OCI-LY7 (cell line): ENCODE results near the gene UBA1. TPM values are rescaled to one million over a fixed set of nuclear protein-coding genes. Genes with fewer than 3 reads are reported as not detected.

Experiments used
- BruUV-seq: library from RNA; stranded (reverse); fragments of 400-500 nt; replicated peaks from 2 replicates; lab custom pipeline; 2021; lab: Mats Ljungman, UMichigan
- CTCF ChIA-PET: fragments of 300-600 bp; sonication (Branson Sonifier 250); formaldehyde crosslinking; loops from one replicate; lab custom pipeline; 2022; ENCODE audit warnings: antibody characterized with exemption; ENCODE audit not compliant: unreplicated experiment; lab: Charles Lee
- POLR2A ChIA-PET: fragments of 300-600 bp; sonication (Branson Sonifier 250); formaldehyde crosslinking; loops from one replicate; lab custom pipeline; 2022; ENCODE audit warnings: antibody characterized with exemption; lab: Charles Lee
- DNase-seq: peaks from one replicate; pipeline ENCODE4 v3.0.0-alpha.2; 2015; ENCODE audit warnings: low spot score
- H2AFZ ChIP-seq: fragments of 200-600 bp; sonication (generic), shearing (Covaris generic); 2 replicates; pipeline ENCODE4 v1.6.1; 2014; ENCODE audit warnings: mild to moderate bottlenecking, antibody characterized with exemption, low read length, moderate library complexity
- H3K27ac ChIP-seq: fragments of 200-600 bp; sonication (generic); 2 replicates; pipeline ENCODE4 v1.5.1; 2014; ENCODE audit warnings: mixed run types, low read depth, mild to moderate bottlenecking, moderate library complexity, low read length, inconsistent platforms; ENCODE audit not compliant: poor library complexity, severe bottlenecking
- H3K36me3 ChIP-seq: fragments of 200-600 bp; sonication (generic); 2 replicates; pipeline ENCODE4 v1.6.1; 2014; ENCODE audit warnings: mild to moderate bottlenecking, antibody characterized with exemption, low read length, moderate library complexity, mixed read lengths; ENCODE audit not compliant: insufficient read depth
- H3K4me1 ChIP-seq: fragments of 200-600 bp; sonication (generic); 2 replicates; pipeline ENCODE4 v1.5.1; 2014; ENCODE audit warnings: mild to moderate bottlenecking, low read length; ENCODE audit not compliant: insufficient read depth, poor library complexity, severe bottlenecking
- H3K4me2 ChIP-seq: fragments of 200-600 bp; sonication (generic); 2 replicates; pipeline ENCODE4 v1.6.1; 2014; ENCODE audit warnings: mild to moderate bottlenecking, low read length
- H3K4me3 ChIP-seq: fragments of 200-600 bp; sonication (generic); 2 replicates; pipeline ENCODE4 v1.5.1; 2014; ENCODE audit warnings: mild to moderate bottlenecking, low read depth, low read length; ENCODE audit not compliant: poor library complexity, severe bottlenecking
- H3K79me2 ChIP-seq: fragments of 200-600 bp; sonication (generic); 2 replicates; pipeline ENCODE4 v1.6.1; 2016; ENCODE audit warnings: low read depth, mild to moderate bottlenecking, low read length, moderate library complexity, mixed read lengths; ENCODE audit not compliant: insufficient read depth
- H3K9me2 ChIP-seq: fragments of 200-600 bp; sonication (generic); 2 replicates; pipeline ENCODE4 v1.6.1; 2016; ENCODE audit warnings: mild to moderate bottlenecking, low read length, mixed read lengths; ENCODE audit not compliant: insufficient read depth
- H3K9me3 ChIP-seq: fragments of 200-600 bp; sonication (generic); 2 replicates; pipeline ENCODE4 v1.6.1; 2014; ENCODE audit warnings: mild to moderate bottlenecking, mixed run types, low read length, mixed read lengths
- H4K20me1 ChIP-seq: fragments of 200-600 bp; sonication (generic); 2 replicates; pipeline ENCODE4 v1.6.1; 2014; ENCODE audit warnings: mild to moderate bottlenecking, antibody characterized with exemption, low read length, moderate library complexity, mixed read lengths; ENCODE audit not compliant: insufficient read depth
- CTCF ChIP-seq: fragments of 200-600 bp; sonication (generic); conservative IDR thresholded peaks from 2 replicates; pipeline ENCODE4 v1.5.1; 2014; ENCODE audit warnings: mild to moderate bottlenecking, antibody characterized with exemption, low read length, moderate library complexity, mixed read lengths
- EZH2phosphoT487 ChIP-seq: fragments of 200-600 bp; sonication (generic); IDR thresholded peaks from 2 replicates; pipeline ENCODE4 v1.6.1; 2018; ENCODE audit warnings: low read depth, borderline replicate concordance, mild to moderate bottlenecking, mixed run types, antibody characterized with exemption, low read length, moderate library complexity, mixed read lengths
- intact Hi-C: fragments of 100-400 bp; cut with micrococcal nuclease; formaldehyde crosslinking; loops from one replicate; pipeline ENCODE4 v1.10.0; 2022; ENCODE audit not compliant: unreplicated experiment
- total RNA-seq, 2 experiments: library from RNA; depleted of rRNA in 1 of 2; stranded (reverse); fragments of >200 nt in 1 of 2; shearing (Covaris generic) in 1 of 2; gene quantifications; 2 replicates each; pipeline ENCODE4 v1.2.3, GENCODE V29; 2014 to 2022

The UBA1 gene
- total RNA-seq, 2 experiments from 2014 or later = 169 to 294 TPM

- CTCF ChIA-PET = no interaction called here
- Histone ChIP-seq H3K4me1 (no peaks in the 10 kb centered on the region), H3K79me2 (no peaks in the 10 kb centered on the region), H3K4me2 (no peak overlapping the region), H3K9me3 (no peaks in the 10 kb centered on the region), H3K36me3 (peaks cover 34% of the 10 kb centered on the region), H3K27ac (no peak overlapping the region), H3K4me3 (no peak overlapping the region), H3K9me2 (no peaks in the 10 kb centered on the region), H4K20me1 (no peaks in the 10 kb centered on the region), H2AFZ (no peak overlapping the region)
- intact Hi-C loops = no loop called here
- POLR2A ChIA-PET = no interaction called here
- no TSS peak for BruUV-seq
- DNase-seq = no peak
- TF ChIP-seq EZH2phosphoT487 (no peak), CTCF (no peak)
Observed at GRCh38 chrX:47174846-47175587, 18.6 kb upstream of the UBA1 start.

- Histone ChIP-seq H3K4me1 (no peaks in the 10 kb centered on the region), H4K20me1 (no peaks in the 10 kb centered on the region), H3K27ac (no peak overlapping the region), H3K9me2 (no peaks in the 10 kb centered on the region), H3K4me3 (no peak overlapping the region), H2AFZ (no peak overlapping the region), H3K79me2 (no peaks in the 10 kb centered on the region), H3K9me3 (no peaks in the 10 kb centered on the region), H3K36me3 (peaks cover 34% of the 10 kb centered on the region), H3K4me2 (no peak overlapping the region)
- POLR2A ChIA-PET = no interaction called here
- BruUV-seq = no TSS peak
- DNase-seq = no peak
- CTCF ChIA-PET = no interaction called here
- intact Hi-C loops = no loop called here
- TF ChIP-seq EZH2phosphoT487 = no peak
- TF ChIP-seq CTCF = no peak
Observed at GRCh38 chrX:47175588-47175980, 18.0 kb upstream of the UBA1 start.

GRCh38 chrX:47176101-47176740 is 17.4 kb upstream of the UBA1 start:
- H4K20me1 ChIP-seq = no peaks in the 10 kb centered on the region
- H3K4me1 ChIP-seq = no peaks in the 10 kb centered on the region
- H2AFZ ChIP-seq = no peak overlapping the region
- no peak overlapping the region for H3K27ac ChIP-seq
- CTCF ChIA-PET = no interaction called here
- intact Hi-C loops = no loop called here
- peaks cover 35% of the 10 kb centered on the region for H3K36me3 ChIP-seq
- no peaks in the 10 kb centered on the region for H3K9me2 ChIP-seq
- no peak for DNase-seq
- no peaks in the 10 kb centered on the region for H3K79me2 ChIP-seq
- H3K9me3 ChIP-seq = no peaks in the 10 kb centered on the region
- no peak overlapping the region for H3K4me2 ChIP-seq
- POLR2A ChIA-PET = interaction anchor here (0.6 kb wide), 2 partner anchors 17 to 313 kb away, joined by 3 read pairs; no protein-coding TSS in a partner anchor
- TF ChIP-seq CTCF (no peak), EZH2phosphoT487 (no peak)
- no TSS peak for BruUV-seq
- no peak overlapping the region for H3K4me3 ChIP-seq
